ENCODE measurements around the gene AKAP13.

AKAP13 gene

GRCh38 chr15:85335193-85335942 is 45.0 kb upstream of the AKAP13 start:
- TF ChIP-seq TAF1 (IDR thresholded peaks at IDR 0.05; ENCODE audit: low read depth) (no peak), YY1 (IDR thresholded peaks at IDR 0.05; ENCODE audit: low read depth) (no peak), CREB1 (IDR thresholded peaks at IDR 0.05; ENCODE audit: low read depth) (no peak), EP300 (IDR thresholded peaks at IDR 0.05; ENCODE audit: borderline replicate concordance) (no peak)

GRCh38 chr15:85336880-85337279 is 43.5 kb upstream of the AKAP13 start:
- TF ChIP-seq USF1 (IDR thresholded peaks at IDR 0.05) (no peak), ZBTB7A (IDR thresholded peaks at IDR 0.05; ENCODE audit: low read depth) (no peak), YY1 (IDR thresholded peaks at IDR 0.05; ENCODE audit: low read depth) (no peak), TCF12 (IDR thresholded peaks at IDR 0.05; ENCODE audit: low read depth) (no peak), CEBPB (IDR thresholded peaks at IDR 0.05) (no peak), TEAD4 (IDR thresholded peaks at IDR 0.05) (no peak), MAX (IDR thresholded peaks at IDR 0.05) (no peak)

- no peak for TF ChIP-seq ZBTB7A (IDR thresholded peaks at IDR 0.05; ENCODE audit: low read depth)
- TF ChIP-seq CEBPB (IDR thresholded peaks at IDR 0.05) = no peak
- no peak for TF ChIP-seq MAX (IDR thresholded peaks at IDR 0.05)
- no peak for TF ChIP-seq TCF12 (IDR thresholded peaks at IDR 0.05; ENCODE audit: low read depth)
- TF ChIP-seq EP300 (IDR thresholded peaks at IDR 0.05; ENCODE audit: borderline replicate concordance) = no peak
- TF ChIP-seq REST (IDR thresholded peaks at IDR 0.05; ENCODE audit: low read depth) = no peak
- no peak for TF ChIP-seq CREB1 (IDR thresholded peaks at IDR 0.05; ENCODE audit: low read depth)
- no peak for TF ChIP-seq TAF1 (IDR thresholded peaks at IDR 0.05; ENCODE audit: low read depth)
- TF ChIP-seq RAD21 (IDR thresholded peaks at IDR 0.05; ENCODE audit: low read depth) = no peak
- TF ChIP-seq NFIC (IDR thresholded peaks at IDR 0.05) = no peak
- TF ChIP-seq FOXM1 (IDR thresholded peaks at IDR 0.05; ENCODE audit: borderline replicate concordance, low read depth) = no peak
- no peak for TF ChIP-seq YY1 (IDR thresholded peaks at IDR 0.05; ENCODE audit: low read depth)
- TF ChIP-seq USF1 (IDR thresholded peaks at IDR 0.05) = no peak
- no peak for TF ChIP-seq EGR1 (IDR thresholded peaks at IDR 0.05)
- TF ChIP-seq TEAD4 (IDR thresholded peaks at IDR 0.05) = no peak
Measured at GRCh38 chr15:85337425-85338074, 42.9 kb upstream of the AKAP13 start.

- TF ChIP-seq TCF12 (IDR thresholded peaks at IDR 0.05; ENCODE audit: low read depth) (no peak), NFIC (IDR thresholded peaks at IDR 0.05) (no peak), EGR1 (IDR thresholded peaks at IDR 0.05) (no peak), EP300 (IDR thresholded peaks at IDR 0.05; ENCODE audit: borderline replicate concordance) (no peak), RAD21 (IDR thresholded peaks at IDR 0.05; ENCODE audit: low read depth) (no peak), FOXM1 (IDR thresholded peaks at IDR 0.05; ENCODE audit: borderline replicate concordance, low read depth) (no peak), YY1 (IDR thresholded peaks at IDR 0.05; ENCODE audit: low read depth) (no peak)
Measured at GRCh38 chr15:85340321-85340665, 40.1 kb upstream of the AKAP13 start.

GRCh38 chr15:85340852-85341251 is 39.6 kb upstream of the AKAP13 start:
- no peak for TF ChIP-seq TEAD4 (IDR thresholded peaks at IDR 0.05)
- TF ChIP-seq EGR1 (IDR thresholded peaks at IDR 0.05) = no peak
- TF ChIP-seq NFIC (IDR thresholded peaks at IDR 0.05) = no peak
- TF ChIP-seq TAF1 (IDR thresholded peaks at IDR 0.05; ENCODE audit: low read depth) = no peak
- no peak for TF ChIP-seq FOXM1 (IDR thresholded peaks at IDR 0.05; ENCODE audit: borderline replicate concordance, low read depth)
- no peak for TF ChIP-seq YY1 (IDR thresholded peaks at IDR 0.05; ENCODE audit: low read depth)
- no peak for TF ChIP-seq RAD21 (IDR thresholded peaks at IDR 0.05; ENCODE audit: low read depth)
- no peak for TF ChIP-seq CEBPB (IDR thresholded peaks at IDR 0.05)
- no peak for TF ChIP-seq ZBTB7A (IDR thresholded peaks at IDR 0.05; ENCODE audit: low read depth)
- TF ChIP-seq REST (IDR thresholded peaks at IDR 0.05; ENCODE audit: low read depth) = no peak
- TF ChIP-seq EP300 (IDR thresholded peaks at IDR 0.05; ENCODE audit: borderline replicate concordance) = no peak
- no peak for TF ChIP-seq MAX (IDR thresholded peaks at IDR 0.05)
- no peak for TF ChIP-seq CREB1 (IDR thresholded peaks at IDR 0.05; ENCODE audit: low read depth)
- TF ChIP-seq USF1 (IDR thresholded peaks at IDR 0.05) = no peak
- TF ChIP-seq TCF12 (IDR thresholded peaks at IDR 0.05; ENCODE audit: low read depth) = no peak
